ENCODE data around the gene PPA1.

GRCh38 chr10:70255329-70256299 is 22.4 kb upstream of the PPA1 start:
- TF ChIP-seq, protein P1, sequence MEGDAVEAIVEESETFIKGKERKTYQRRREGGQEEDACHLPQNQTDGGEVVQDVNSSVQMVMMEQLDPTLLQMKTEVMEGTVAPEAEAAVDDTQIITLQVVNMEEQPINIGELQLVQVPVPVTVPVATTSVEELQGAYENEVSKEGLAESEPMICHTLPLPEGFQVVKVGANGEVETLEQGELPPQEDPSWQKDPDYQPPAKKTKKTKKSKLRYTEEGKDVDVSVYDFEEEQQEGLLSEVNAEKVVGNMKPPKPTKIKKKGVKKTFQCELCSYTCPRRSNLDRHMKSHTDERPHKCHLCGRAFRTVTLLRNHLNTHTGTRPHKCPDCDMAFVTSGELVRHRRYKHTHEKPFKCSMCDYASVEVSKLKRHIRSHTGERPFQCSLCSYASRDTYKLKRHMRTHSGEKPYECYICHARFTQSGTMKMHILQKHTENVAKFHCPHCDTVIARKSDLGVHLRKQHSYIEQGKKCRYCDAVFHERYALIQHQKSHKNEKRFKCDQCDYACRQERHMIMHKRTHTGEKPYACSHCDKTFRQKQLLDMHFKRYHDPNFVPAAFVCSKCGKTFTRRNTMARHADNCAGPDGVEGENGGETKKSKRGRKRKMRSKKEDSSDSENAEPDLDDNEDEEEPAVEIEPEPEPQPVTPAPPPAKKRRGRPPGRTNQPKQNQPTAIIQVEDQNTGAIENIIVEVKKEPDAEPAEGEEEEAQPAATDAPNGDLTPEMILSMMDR (IDR thresholded peaks at IDR 0.05; ENCODE audit: extremely low read depth in 1 of 2, insufficient read depth in 1 of 2, low read depth in 1 of 2, low read length in 2 of 2) = peak in 1 of 2 donors; percentile 7
- TF ChIP-seq POLR2AphosphoS5 (IDR thresholded peaks at IDR 0.05; ENCODE audit: insufficient read depth, low read depth, low read length) (no peak), POLR2A (IDR thresholded peaks at IDR 0.05; ENCODE audit: low read depth, low read length) (no peak), MAX (IDR thresholded peaks at IDR 0.05; ENCODE audit: insufficient read depth, insufficient read length) (no peak), EZH2 (IDR thresholded peaks at IDR 0.05; ENCODE audit: borderline replicate concordance, low read depth, low read length, severe bottlenecking) (peak; percentile 91), JUN (IDR thresholded peaks at IDR 0.05; ENCODE audit: borderline replicate concordance, insufficient read depth, insufficient read length, low read depth) (no peak), FOS (IDR thresholded peaks at IDR 0.05; ENCODE audit: borderline replicate concordance, insufficient read depth, low read length) (no peak), GATA2 (IDR thresholded peaks at IDR 0.05; ENCODE audit: insufficient read depth, insufficient read length, low read depth, low read length) (no peak)
